Measurements from ENCODE around the gene PSMA3. TPM values are rescaled to one million over a fixed set of nuclear protein-coding genes. Genes with fewer than 3 reads are reported as not detected.
"Not testable (repeated sequence)": the region's sequence is repeated elsewhere in the genome, so short reads cannot be mapped to it uniquely, and the experiment has no call there.

PSMA3 gene
- total RNA-seq, 4 donors from 2014 or later: 98.6 to 151 (median 131) TPM

DNA sequence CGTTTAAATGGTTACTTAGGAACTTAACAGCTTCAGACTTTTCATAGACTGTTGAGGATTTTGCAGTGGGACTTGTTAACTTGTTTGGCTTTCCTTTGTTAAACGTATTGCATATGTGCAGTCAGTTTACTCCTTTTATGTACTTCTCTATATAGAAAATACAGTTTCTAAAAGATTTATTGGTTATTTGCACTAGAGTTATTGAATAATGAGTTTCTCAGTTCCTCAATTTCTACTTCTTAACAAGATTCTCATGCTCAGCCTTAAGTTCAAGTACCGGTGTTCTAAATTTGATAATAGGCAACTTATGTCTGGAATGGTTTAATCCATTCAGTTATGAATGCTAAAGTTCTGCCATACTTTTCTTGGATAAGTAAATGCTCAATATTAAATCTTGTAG lies 919 bp downstream of the PSMA3 start:
- H3K36me3 ChIP-seq: peaks cover 0 to 4% of the 10 kb centered on the region in 2 donors
- intact Hi-C loops (cut with DNase I): no loop called here

DNA sequence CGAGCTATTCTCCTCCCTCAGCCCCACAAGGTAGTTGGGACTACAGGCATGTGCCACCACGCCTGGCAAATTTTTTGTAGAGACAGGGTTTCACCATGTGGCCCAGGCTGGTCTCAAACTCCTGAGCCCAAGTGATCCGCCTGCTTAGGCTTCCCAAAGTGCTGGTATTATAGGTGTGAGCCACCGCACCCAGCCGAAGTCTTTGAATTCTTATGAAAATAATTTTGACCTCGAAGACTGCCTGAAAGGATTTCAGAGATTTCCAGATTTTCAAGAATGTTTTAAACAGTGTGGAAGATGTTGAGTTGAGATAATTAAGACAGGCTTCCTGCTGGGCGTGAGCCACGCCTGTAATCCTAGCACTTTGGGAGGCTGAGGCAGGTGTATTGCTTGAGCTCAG lies 5.0 kb downstream of the PSMA3 start:
- Histone ChIP-seq H3K27ac (no peak overlapping the region), H3K9me3 (no peaks in the 10 kb centered on the region), H3K36me3 (peaks cover 6 to 31% of the 10 kb centered on the region in 2 donors), H3K4me1 (peaks cover 18 to 21% of the 10 kb centered on the region in 2 donors), H3K27me3 (no peaks in the 10 kb centered on the region), H3K4me3 (replicated peaks in 1 of 3) (no peak overlapping the region)
- no peak for DNase-seq
- intact Hi-C loops (cut with DNase I): no loop called here
- 97 to 98% methylated on average over 8 of the region's 8 CpGs for WGBS, 2 donors
- no peak for TF ChIP-seq POLR2A (IDR thresholded peaks at IDR 0.05)
- TF ChIP-seq, protein P1, sequence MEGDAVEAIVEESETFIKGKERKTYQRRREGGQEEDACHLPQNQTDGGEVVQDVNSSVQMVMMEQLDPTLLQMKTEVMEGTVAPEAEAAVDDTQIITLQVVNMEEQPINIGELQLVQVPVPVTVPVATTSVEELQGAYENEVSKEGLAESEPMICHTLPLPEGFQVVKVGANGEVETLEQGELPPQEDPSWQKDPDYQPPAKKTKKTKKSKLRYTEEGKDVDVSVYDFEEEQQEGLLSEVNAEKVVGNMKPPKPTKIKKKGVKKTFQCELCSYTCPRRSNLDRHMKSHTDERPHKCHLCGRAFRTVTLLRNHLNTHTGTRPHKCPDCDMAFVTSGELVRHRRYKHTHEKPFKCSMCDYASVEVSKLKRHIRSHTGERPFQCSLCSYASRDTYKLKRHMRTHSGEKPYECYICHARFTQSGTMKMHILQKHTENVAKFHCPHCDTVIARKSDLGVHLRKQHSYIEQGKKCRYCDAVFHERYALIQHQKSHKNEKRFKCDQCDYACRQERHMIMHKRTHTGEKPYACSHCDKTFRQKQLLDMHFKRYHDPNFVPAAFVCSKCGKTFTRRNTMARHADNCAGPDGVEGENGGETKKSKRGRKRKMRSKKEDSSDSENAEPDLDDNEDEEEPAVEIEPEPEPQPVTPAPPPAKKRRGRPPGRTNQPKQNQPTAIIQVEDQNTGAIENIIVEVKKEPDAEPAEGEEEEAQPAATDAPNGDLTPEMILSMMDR (IDR thresholded peaks at IDR 0.05): no peak

More for the DNA sequence above, 919 bp downstream of the PSMA3 start:
- H3K27me3 ChIP-seq: no peaks in the 10 kb centered on the region
- peak overlapping the region; percentile 91 to 97 (median 94) for H3K27ac ChIP-seq
- no peak for TF ChIP-seq POLR2A (IDR thresholded peaks at IDR 0.05)
- TF ChIP-seq, protein P1 (IDR thresholded peaks at IDR 0.05): no peak
- no peak for DNase-seq
- H3K4me3 ChIP-seq (replicated peaks in 1 of 3): peak overlapping the region; percentile 53 to 95 (median 81)
- 3% methylated on average over 3 of the region's 3 CpGs for WGBS, 2 donors
- no peaks in the 10 kb centered on the region for H3K9me3 ChIP-seq
- peaks cover 23 to 28% of the 10 kb centered on the region in 2 donors for H3K4me1 ChIP-seq

DNA sequence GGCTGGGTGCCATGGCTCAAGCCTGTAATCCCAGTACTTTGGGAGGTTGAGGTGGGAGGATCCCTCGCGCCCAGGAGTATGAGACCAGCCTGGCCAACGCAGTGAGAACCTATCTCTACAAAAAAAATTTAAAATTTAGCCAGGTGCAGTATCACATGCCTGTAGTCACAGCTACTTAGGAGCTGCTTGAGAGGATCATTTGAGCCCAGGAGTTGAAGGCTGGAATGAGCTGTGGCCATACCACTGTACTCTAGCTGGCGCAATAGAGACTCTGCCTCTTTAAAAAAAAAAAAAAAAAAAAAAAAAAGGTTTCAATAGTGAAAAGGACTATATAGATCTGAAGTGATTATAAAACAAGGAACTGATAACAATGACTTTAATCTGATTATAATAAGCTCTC lies 13.5 kb downstream of the PSMA3 start:
- Histone ChIP-seq H3K27me3 (no peaks in the 10 kb centered on the region), H3K4me3 (replicated peaks in 1 of 3) (no peak overlapping the region), H3K9me3 (no peaks in the 10 kb centered on the region), H3K36me3 (peaks cover 34 to 50% of the 10 kb centered on the region in 2 donors), H3K4me1 (no peaks in the 10 kb centered on the region), H3K27ac (no peak overlapping the region)
- no peak for DNase-seq
- 91 to 96% methylated on average over 4 of the region's 4 CpGs for WGBS, 2 donors
- intact Hi-C loops (cut with DNase I): no loop called here
- TF ChIP-seq, protein P1 (IDR thresholded peaks at IDR 0.05): no peak
- TF ChIP-seq POLR2A (IDR thresholded peaks at IDR 0.05): no peak

DNA sequence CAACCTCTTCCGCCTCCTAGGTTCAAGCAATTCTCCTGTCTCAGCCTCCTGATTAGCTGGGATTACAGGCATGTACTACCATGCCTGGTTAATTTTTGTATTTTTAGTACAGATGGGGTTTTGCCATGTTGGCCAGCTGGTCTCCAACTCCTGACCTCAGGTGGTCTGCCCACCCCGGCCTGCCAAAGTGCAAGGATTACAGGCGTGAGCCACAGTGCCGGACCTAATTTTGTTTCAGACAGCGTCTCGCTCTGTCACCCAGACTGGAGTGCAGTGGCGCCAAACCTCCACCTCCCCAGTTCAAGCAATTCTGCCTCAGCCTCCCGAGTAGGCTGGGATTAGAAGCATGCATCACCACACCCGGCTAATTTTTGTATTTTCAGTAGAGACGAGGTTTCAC lies 17.4 kb downstream of the PSMA3 start:
- DNase-seq; H3K9me3 ChIP-seq; H3K27me3 ChIP-seq; intact Hi-C loops (cut with DNase I); H3K27ac ChIP-seq; H3K4me1 ChIP-seq; H3K4me3 ChIP-seq (replicated peaks in 1 of 3): not testable (repeated sequence)
- WGBS, 2 donors: 95 to 98% methylated on average over 10 of the region's 10 CpGs
- peaks cover 53 to 72% of the 10 kb centered on the region in 2 donors for H3K36me3 ChIP-seq

DNA sequence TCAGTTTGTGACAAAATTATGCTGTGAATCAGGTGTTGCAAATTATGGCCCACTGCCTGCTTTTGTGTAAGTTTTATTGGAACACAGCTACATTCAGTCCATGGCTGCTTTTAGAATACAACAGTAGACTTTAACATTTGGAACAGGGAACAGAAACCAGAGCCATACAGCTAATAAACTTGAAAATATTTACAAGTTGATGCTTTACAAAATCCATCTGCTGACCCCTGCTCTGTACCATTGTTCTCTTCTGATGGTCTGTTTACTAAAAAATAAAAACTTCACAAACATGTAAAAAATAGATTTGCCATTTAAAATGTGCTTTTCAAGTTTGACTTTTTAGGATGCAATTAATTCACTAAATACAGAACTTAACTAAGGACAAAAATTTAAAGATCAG lies 20.8 kb downstream of the PSMA3 start:
- Histone ChIP-seq H3K27ac (no peak overlapping the region), H3K27me3 (no peaks in the 10 kb centered on the region), H3K4me3 (replicated peaks in 1 of 3) (no peak overlapping the region), H3K36me3 (peaks cover 59 to 80% of the 10 kb centered on the region in 2 donors), H3K9me3 (no peaks in the 10 kb centered on the region), H3K4me1 (no peaks in the 10 kb centered on the region)
- no peak for DNase-seq
- intact Hi-C loops (cut with DNase I): no loop called here
- TF ChIP-seq, protein P1 (IDR thresholded peaks at IDR 0.05): no peak
- no peak for TF ChIP-seq POLR2A (IDR thresholded peaks at IDR 0.05)

DNA sequence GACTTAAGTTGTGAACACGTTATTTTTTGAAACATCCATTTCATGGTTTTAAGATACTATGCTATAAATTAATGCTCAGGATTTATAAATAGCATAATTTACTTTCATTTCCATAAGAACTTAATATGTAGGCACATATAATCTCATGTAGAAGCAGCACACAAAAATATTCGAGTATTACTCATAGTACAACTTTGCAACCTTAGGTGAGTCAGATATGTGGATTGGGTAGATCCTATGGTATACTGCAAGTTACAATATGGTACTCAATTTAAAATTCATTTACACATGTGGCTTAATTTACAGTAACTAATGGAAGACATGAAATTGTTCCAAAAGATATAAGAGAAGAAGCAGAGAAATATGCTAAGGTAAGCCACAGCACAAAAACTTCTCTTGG lies 26.0 kb downstream of the PSMA3 start:
- H3K36me3 ChIP-seq: peaks cover 52 to 54% of the 10 kb centered on the region in 2 donors
- WGBS, 2 donors: 86 to 93% methylated on average over 2 of the region's 2 CpGs
- intact Hi-C loops (cut with DNase I): no loop called here
- H3K9me3 ChIP-seq: no peaks in the 10 kb centered on the region
- DNase-seq: no peak
- no peak overlapping the region for H3K27ac ChIP-seq
- no peak overlapping the region for H3K4me3 ChIP-seq (replicated peaks in 1 of 3)
- H3K4me1 ChIP-seq: peaks cover under 1 to 5% of the 10 kb centered on the region in 2 donors
- no peaks in the 10 kb centered on the region for H3K27me3 ChIP-seq
- TF ChIP-seq, protein P1 (IDR thresholded peaks at IDR 0.05): no peak
- no peak for TF ChIP-seq POLR2A (IDR thresholded peaks at IDR 0.05)
